Skin epidermis (tissue), 12 donors: ENCODE measurements around the gene PRR3.
"Not testable (repeated sequence)": the region's sequence is repeated elsewhere in the genome, so short reads cannot be mapped to it uniquely, and the experiment has no call there.

Experiments
- H3K27ac ChIP-seq, 21 experiments: fragments of 200-600 bp; sonication (generic) in 11 of 21; one replicate each; pipeline ENCODE4 v1.5.0; 2020; ENCODE audit warnings: mild to moderate bottlenecking in 3 of 21, inconsistent platforms in 2 of 21, moderate library complexity in 2 of 21
- H3K4me3 ChIP-seq, 7 experiments: fragments of 200-600 bp; sonication (generic) in 2 of 7; one replicate each; pipeline ENCODE4 v1.5.0; 2020; ENCODE audit warnings: inconsistent platforms in 2 of 7, mild to moderate bottlenecking in 2 of 7, moderate library complexity in 1 of 7

The PRR3 gene

GRCh38 chr6:30556906-30557682 is at the start of gene PRR3:
Gene PRR3 (plus strand): TSS chr6:30557295. CDS start chr6:30557345, 50 bp downstream.
- Histone ChIP-seq H3K4me3 (peak within 1 kb of the TSS; percentile 74 to 99 (median 88)), H3K27ac (peak within 1 kb of the TSS; percentile 76 to 99 (median 96))

GRCh38 chr6:30507849-30508827 is 49.0 kb upstream of the PRR3 start:
- peak overlapping the region in 12 of 21 experiments; percentile 41 to 88 (median 70) for H3K27ac ChIP-seq
- H3K4me3 ChIP-seq = no peak overlapping the region

DNA sequence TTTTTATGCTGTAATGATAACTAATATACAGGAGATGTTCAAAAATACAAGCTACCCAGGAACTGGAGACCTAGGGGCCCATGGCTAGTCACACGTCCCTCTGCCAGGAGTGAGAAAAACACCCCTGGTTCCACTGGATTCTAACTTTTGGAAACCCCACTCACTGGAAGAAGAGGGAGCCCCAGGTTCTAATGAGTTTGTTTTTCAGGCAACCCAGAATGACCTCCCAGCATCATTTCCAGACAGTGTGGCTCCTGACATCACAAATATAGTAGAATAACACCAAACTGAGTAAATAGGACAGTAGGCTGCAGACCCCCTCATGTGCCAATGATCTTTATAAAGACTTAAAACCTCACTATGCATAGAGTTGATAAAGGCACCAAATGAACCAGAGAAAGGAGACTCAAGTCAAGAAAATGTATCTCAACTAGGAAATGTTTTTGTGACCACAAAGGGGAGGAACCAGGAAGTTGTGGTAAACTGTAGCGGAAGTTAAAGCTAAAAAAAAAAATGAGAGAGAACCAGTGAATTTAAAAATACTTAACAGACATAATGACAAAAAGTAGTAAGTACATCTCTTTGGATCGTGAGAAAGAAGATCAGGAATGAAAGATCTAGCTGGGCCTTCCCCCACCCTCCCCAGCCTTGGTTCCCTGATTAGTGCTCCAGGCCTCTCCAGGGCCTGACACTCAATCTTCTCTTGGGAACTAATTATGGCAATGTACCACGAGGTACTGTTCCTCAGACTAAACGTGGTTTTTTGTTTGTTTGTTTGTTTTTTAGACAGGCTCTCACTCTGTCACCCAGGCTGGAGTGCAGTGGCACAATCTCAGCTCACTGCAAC is 48.0 kb upstream of the PRR3 start:
- Histone ChIP-seq H3K4me3 (no peak overlapping the region), H3K27ac (peak overlapping the region in 17 of 21 experiments; percentile 14 to 88 (median 67))

GRCh38 chr6:30510419-30511168 is 46.5 kb upstream of the PRR3 start:
- H3K27ac ChIP-seq = peak overlapping the region in 11 of 21 experiments; percentile 10 to 88 (median 72)
- H3K4me3 ChIP-seq = no peak overlapping the region

- H3K27ac ChIP-seq = peak overlapping the region in 5 of 21 experiments; percentile 8 to 84 (median 47)
- H3K4me3 ChIP-seq = no peak overlapping the region
These were observed 45.9 kb upstream of the PRR3 start for GRCh38 chr6:30511169-30511546.

DNA sequence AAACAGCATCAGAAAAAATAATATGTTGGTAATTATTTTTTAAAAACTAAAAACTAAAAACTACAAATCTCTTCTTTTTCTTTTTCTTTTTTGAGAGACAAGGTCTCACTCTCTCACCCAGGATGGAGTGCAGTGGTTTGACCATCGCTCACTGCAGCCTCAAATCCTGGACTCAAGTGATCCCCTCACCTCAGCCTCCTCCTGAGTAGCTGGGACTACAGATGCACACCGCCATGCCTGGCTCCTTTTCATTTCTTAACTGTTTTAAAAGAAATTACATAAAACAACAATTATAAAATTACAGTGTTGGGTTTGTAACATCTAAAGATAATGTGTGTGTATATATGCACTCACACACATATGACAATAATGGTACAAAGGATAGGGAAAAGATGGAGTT is 43.6 kb upstream of the PRR3 start:
- Histone ChIP-seq H3K27ac (no peak overlapping the region), H3K4me3 (no peak overlapping the region)

GRCh38 chr6:30515106-30515505 is 42.0 kb upstream of the PRR3 start:
- no peak overlapping the region for H3K4me3 ChIP-seq
- H3K27ac ChIP-seq = peak overlapping the region in 16 of 21 experiments; percentile 81 to 96 (median 93)

DNA sequence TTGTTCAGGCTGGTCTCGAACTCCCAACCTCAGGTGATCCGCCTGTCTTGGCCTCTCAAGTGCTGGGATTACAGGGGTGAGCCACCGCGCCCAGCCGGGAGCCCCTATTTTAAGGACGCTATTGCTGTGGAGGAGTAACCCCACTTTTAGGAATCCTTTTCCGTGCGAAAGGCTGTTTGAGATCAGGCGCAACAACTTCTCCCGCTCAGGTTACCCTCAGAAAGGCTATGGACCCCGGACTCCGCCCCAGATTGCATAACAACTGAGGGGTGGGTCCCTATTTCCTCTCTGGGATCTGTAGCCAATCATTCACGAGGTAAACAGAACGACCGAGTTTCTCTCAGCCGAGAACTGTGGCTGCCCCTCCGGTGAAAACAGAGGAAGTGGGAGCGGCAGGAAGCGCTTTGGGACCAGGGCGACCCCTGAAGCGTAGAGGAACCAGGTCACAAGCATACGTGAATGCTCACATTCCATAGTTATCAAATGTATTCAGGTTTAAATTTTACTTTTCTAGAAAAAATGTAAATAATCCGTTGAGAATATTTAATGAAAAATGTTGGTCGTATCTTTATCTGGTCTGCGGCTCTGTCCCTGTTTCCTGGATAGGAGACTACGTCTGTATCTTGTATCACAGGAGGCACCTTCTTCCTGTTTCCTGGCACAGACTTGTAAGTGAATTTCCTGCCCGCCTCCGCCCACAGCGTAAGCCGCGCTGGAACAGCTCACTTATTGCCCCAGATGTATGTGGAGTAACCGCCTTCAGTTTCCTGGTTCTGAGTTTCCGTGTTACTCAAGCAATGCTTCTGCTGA is 40.9 kb upstream of the PRR3 start:
- Histone ChIP-seq H3K4me3 (peak overlapping the region; percentile 25 to 40 (median 31)), H3K27ac (peak overlapping the region; percentile 54 to 96 (median 93))

GRCh38 chr6:30516754-30517076 is 40.4 kb upstream of the PRR3 start:
- H3K27ac ChIP-seq = peak overlapping the region in 20 of 21 experiments; percentile 81 to 96 (median 93)
- H3K4me3 ChIP-seq = peak overlapping the region in 3 of 7 experiments; percentile 29 to 31 (median 29)

GRCh38 chr6:30517767-30518504 is 39.2 kb upstream of the PRR3 start:
- peak overlapping the region in 7 of 21 experiments; percentile 19 to 95 (median 93) for H3K27ac ChIP-seq
- not testable (repeated sequence) for H3K4me3 ChIP-seq

GRCh38 chr6:30518505-30519145 is 38.5 kb upstream of the PRR3 start:
- H3K4me3 ChIP-seq, H3K27ac ChIP-seq: not testable (repeated sequence)

- Histone ChIP-seq H3K27ac (peak overlapping the region in 20 of 21 experiments; percentile 1 to 88 (median 70)), H3K4me3 (no peak overlapping the region)
These were observed 36.6 kb upstream of the PRR3 start for GRCh38 chr6:30520522-30520921.

DNA sequence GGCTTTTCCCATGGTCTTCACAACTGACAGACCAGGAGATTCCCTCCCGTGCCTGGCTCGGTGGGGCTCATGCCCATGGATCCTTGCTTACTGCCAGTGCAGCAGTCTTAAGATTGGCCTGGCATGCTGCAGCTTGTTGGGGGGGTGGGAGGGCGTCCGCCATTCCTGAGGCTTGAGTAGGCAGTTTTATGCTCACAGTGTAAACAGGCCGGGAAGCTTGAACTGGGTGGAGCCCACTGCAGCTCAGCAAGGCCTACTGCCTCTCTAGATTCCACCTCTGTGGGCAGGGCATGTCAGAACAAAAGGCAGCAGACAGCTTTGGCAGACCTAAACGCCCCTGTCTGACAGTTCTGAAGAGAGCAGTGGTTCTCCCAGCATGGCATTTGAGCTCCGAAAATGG is 36.0 kb upstream of the PRR3 start:
- peak overlapping the region in 19 of 21 experiments; percentile 1 to 88 (median 70) for H3K27ac ChIP-seq
- not testable (repeated sequence) for H3K4me3 ChIP-seq

- H3K27ac ChIP-seq = peak overlapping the region in 7 of 21 experiments; percentile 62 to 88 (median 81)
- not testable (repeated sequence) for H3K4me3 ChIP-seq
These were observed 35.1 kb upstream of the PRR3 start for GRCh38 chr6:30521952-30522351.

DNA sequence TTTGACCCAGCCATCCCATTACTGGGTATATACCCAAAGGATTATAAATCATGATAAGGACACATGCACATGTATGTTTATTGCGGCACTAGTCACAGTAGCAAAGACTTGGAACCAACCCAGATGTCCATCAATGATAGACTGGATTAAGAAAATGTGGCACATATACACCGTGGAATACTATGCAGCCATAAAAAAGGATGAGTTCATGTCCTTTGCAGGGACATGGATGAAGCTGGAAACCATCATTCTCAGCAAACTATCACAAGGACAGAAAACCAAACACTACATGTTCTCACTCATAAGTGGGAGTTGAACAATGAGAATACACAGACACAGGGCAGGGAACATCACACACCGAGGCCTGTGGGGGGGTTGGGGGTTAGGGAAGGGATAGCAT is 30.7 kb upstream of the PRR3 start:
- H3K27ac ChIP-seq, H3K4me3 ChIP-seq: not testable (repeated sequence)

DNA sequence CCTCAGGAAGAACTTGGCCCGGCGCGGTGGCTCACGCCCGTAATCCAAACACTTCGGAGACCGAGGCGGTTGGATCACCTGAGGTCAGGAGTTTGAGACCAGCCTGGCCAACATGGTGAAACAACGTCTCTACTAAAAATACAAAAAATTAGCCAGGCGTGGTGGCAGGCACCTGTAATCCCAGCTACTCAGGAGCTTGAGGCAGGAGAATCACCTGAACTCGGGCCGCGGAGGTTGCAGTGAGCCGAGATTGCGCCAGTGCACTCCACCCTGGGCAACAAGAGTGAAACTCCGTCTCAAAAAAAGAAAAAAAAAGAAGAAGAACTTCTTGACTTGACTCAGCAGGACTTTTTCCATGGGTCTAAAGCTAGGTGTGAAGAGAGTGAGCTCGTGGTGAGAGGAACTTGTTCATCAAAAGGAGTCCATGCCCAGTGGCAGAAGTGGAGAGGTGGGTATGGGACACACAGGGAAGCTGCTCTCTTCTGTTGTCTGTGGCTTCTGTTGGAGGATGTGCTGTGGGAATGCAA is 27.7 kb upstream of the PRR3 start:
- not testable (repeated sequence) for H3K4me3 ChIP-seq
- H3K27ac ChIP-seq = peak overlapping the region in 9 of 21 experiments; percentile 6 to 76 (median 29)
